Ecto neural progenitor cell (in vitro differentiated cells): ENCODE data around the gene KNL1.
"Not testable (repeated sequence)": the region's sequence is repeated elsewhere in the genome, so short reads cannot be mapped to it uniquely, and the experiment has no call there.

Experiments
- DNase-seq: peaks from one replicate; pipeline ENCODE4 v3.0.0-alpha.2; 2018; ENCODE audit warnings: low spot score

The KNL1 gene

GRCh38 chr15:40593588-40594428 is at the start of gene KNL1:
KNL1 (plus strand) TSS chr15:40594249; CDS start chr15:40602932, 8,683 bp downstream.
- peak; percentile 97 for DNase-seq

- no peak for DNase-seq
Measured at GRCh38 chr15:40545457-40545856, 48.6 kb upstream of the KNL1 start.

DNA sequence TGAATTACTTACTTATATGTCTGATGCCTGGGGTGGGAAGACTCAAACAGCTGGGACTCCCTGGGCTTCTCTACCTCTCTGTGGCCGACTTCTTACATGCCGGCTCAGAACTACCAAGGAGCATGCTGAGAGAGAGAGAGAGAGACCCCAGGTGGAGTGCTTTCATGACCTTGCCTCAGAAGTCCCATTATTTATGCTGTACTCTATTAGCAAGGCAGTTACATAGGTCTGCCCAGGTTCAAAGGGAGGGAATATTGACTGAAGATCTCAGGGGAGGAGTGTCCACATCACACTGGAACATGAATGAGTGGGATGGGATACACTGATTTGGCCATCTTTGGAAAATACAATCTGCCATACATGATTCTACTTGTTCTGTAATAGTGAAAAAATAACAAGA is 45.4 kb upstream of the KNL1 start:
- no peak for DNase-seq

- DNase-seq, result no peak
Measured at GRCh38 chr15:40549894-40550293, 44.2 kb upstream of the KNL1 start.

- DNase-seq, result no peak
Measured at GRCh38 chr15:40550341-40551037, 43.6 kb upstream of the KNL1 start.

- no peak for DNase-seq
Measured at GRCh38 chr15:40554161-40554525, 39.9 kb upstream of the KNL1 start.

DNA sequence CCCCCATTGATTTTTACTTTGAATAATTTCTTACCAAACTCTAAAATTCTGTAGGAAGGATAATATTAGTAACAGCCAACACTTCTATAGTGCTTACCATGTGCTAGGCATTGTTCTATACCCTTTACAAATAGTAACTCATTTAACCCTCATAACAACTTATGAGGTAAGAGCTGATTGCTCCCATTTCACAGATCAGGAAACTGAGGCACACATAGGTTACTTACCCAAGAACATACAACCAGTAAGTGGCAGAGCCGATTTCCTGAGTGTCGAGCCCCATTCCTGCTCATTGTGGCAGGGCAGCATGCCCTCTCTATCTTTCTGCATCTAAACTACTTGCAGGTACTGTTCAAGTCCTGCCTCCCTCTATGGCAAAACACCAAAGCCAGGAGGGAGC is 38.2 kb upstream of the KNL1 start:
- no peak for DNase-seq

GRCh38 chr15:40558952-40559742 is 34.9 kb upstream of the KNL1 start:
- no peak for DNase-seq

- no peak for DNase-seq
Measured at GRCh38 chr15:40562691-40563090, 31.4 kb upstream of the KNL1 start.

DNA sequence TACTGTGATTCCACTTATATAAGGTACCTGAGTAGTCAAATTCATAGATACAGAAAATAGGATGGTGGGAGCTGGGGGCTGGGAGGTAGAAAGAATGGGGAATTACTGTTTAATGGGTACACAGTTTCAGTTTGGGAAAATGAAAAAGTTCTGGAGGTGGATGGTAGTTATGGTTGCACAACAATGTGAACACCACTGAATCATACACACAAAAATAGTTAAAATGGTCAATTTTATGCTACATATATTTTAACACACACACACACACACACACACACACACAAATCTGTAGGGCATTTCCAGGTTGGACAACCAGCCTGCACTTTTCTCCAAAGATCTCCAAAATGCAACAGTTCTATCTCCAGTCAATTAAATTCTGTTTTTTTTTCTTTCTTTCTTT is 30.6 kb upstream of the KNL1 start:
- no peak for DNase-seq

DNA sequence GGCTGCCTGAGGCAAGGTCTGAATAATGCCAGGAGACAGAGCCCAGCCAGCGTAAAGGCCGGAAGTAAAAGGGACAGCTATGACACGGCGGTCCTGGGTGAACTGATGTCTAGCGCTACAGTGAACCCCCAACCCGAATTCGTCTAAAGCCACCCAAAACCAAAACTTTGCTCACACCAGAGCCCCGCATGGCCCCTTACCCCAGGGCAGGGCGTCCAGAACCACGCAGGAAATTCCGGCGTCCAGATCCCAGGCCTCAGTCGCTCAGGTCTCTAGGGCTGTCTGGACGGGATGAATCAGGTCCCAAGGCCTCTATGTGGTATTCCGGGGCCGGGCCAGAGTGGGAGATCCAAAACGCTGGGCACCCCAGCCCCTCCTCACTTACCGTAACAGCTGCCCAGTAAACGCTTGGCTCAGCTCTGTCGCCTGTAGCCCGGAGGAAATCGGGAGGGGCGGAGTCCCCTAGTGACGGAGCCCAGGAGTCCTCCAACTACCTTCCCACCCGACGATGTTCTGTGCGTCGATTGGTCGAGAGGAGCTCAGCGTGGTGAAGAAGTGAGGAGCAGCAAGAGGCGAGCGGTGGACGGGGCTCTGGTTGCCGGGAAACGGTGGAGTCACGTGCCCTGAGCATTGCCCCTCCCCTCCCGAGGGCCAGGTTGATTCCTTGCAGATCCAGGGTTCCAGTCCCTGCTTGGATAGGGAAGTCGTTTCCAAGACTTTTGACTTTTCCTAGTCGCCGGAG is 29.3 kb upstream of the KNL1 start, which contains the start of gene CCDC32:
CCDC32 (minus strand) TSS at position 452 of the 742 bp plus-strand sequence. CDS start 2,027 bp downstream, outside the sequence.
- peak; percentile 97 for DNase-seq

DNA sequence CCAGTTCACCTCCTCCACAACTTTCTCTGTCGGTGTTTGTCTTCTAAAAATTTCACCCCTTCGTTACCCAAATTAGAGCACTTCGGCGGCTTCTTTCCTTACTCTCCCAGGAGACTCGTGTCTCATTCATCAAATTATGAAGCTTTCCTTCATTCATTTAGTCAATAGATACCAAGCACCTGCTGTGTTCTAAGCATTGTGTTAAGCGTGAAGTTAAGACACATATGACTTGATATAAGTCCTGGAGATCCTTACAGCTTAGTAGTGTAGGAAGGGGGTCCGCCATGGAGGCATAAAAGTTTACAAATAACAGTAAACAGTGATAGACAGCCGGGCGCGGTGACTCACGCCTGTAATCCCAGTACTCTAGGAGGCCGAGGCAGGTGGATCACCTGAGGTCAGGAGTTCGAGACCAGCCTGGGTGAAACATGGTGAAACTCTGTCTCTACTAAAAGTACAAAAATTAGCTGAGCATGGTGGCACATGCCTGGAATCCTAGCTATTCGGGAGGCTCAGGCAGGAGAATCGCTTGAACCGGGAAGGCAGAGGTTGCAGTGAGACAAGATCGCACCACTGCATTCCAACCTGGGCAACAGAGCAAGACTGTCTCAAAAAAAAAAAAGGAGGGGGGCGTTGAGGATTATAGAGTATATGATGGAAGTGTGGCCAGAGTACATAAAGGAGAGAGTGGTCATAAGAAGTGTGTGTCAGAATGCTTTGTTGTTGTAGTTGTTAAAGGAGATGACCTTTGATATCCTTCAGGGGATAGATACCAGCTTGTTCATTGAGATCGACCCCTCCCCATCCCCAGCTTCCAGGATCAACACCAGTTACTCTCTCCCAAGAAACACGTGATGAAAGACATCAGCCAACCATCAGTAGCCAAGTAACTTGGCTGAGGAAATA is 28.5 kb upstream of the KNL1 start:
- no peak for DNase-seq

GRCh38 chr15:40567111-40567510 is 26.9 kb upstream of the KNL1 start:
- DNase-seq, result no peak

DNA sequence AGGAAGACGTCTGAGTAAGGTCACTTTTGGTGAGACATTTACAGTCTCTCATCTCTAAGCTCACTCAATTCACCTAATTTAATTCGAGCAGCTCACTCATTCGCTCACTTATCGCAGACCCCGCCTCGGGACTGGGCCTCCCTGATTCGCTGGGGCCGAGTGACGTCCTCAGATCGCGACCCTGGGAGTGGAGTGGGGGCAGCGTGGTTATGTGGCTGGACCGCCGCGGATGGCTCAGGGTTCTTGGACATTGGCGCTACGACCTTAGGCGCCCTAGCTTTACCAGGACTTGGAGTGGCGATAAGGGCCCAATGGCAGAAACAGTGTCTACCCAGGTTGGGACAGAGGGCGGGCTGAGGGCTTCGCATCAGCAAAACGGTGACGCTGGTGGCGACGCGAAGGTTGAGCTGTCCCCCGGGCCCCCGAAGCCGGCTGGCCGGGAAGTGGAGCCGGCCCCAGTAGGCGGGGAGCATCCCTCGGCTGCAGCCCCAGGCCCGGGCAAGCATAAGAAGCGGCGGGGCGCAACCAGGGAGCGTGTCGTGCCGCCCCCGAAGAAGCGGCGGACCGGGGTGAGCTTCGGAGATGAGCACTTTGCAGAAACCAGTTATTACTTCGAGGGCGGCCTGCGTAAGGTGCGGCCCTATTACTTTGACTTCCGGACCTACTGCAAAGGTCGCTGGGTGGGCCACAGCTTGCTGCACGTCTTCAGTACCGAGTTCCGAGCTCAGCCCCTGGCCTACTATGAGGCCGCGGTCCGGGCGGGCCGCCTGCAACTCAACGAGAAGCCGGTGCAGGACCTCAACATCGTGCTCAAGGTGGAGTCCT is 24.7 kb upstream of the KNL1 start, which contains the start of gene RPUSD2:
RPUSD2 (plus strand) TSS at position 171 of the 825 bp plus-strand sequence; CDS start at position 210, 39 bp downstream.
- DNase-seq, result peak; percentile 96

- no peak for DNase-seq
Measured at GRCh38 chr15:40575113-40575512, 18.9 kb upstream of the KNL1 start.

GRCh38 chr15:40576914-40577313 is 17.1 kb upstream of the KNL1 start:
- not testable (repeated sequence) for DNase-seq

DNA sequence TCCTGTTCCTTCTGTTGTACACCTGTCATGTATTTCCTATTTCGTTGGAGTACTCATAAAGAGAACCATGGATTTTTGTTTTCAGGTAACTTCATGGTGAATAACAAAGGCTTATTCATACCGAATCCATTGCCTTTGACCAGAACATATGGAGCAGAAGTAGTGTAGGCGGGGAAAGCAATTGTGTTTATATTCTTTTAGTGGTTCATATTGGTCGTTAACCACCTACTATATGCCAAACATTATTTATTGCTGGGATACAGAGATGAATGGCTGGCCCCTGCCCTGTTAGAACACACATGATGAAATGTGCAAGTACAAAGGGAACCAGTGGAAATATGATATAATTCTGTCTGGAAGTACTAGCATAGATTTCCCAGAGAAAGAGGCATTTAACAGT is 15.2 kb upstream of the KNL1 start:
- DNase-seq, result no peak

DNA sequence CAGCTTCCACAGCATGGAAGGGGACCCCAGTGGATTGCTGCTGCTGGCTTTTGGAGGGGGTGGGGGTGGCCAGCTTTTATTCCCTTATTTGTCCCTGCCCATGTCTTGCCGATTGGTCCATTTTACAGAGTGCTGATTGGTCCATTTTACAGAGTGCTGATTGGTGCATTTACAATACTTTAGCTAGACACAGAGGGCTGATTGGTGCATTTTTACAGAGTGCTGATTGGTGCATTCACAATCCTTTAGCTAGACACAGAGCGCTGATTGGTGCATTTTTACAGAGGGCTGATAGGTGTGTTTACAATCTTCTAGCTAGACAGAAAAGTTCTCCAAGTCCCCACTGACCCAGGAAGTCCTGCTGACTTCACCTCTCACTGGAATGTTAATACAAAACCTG is 12.3 kb upstream of the KNL1 start:
- DNase-seq, result not testable (repeated sequence)

- no peak for DNase-seq
Measured at GRCh38 chr15:40582726-40583246, 11.3 kb upstream of the KNL1 start.
